ENCODE measurements around the gene FIG4. TPM values are rescaled to one million over a fixed set of nuclear protein-coding genes. Genes with fewer than 3 reads are reported as not detected.

FIG4 gene
- polyA plus RNA-seq, 2 of the 4 experiments (the other 2 are of a cell fraction): 6.2 to 11.2 TPM

DNA sequence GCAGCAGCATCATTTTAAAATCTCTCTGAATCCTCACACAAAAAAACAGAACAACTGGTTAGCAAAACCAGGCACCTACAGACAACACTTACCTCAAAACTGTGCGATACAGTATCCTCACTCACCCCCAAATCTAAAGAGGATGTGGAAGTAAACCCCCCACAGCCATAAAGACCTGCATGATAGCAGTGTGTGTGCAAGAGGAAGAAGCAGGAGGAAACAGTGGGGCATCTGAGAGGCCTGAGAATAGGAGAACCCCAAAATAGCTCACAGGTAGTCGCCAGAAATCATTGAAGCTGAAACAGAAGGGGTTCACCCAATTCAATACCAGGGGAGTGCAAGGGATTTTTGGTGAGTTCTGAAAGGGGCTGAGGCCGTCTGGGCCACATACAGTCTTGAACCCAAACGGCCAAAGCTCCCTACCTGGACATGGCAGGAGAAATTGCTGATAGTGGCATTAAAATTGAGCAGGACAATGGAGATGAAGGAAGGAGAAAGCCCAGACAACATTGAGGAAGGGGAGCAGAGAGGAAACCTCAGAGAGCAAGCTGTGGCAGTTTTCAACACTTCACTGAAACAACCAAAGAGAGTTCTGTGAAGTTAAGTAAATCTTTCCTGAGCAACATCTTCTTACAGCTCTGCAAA, 129.7 kb downstream of the FIG4 start:
- no peak for TF ChIP-seq JUN (IDR thresholded peaks at IDR 0.05)
- no peak for ATAC-seq
- no peak for FAIRE-seq
- no peak overlapping the region for H3K4me3 ChIP-seq
- no peak overlapping the region for H3K27ac ChIP-seq
- no peaks in the 10 kb centered on the region for H3K4me1 ChIP-seq
- POLR2A ChIA-PET: no interaction called here
- no peak overlapping the region for H3K4me2 ChIP-seq
- WGBS (ENCODE audit: missing lambda C conversion rate): 70% methylated on average over 4 of the region's 4 CpGs
- DNase-seq (ENCODE audit: low read depth in 1 of 2, low spot score in 1 of 2): no peak
- no peaks in the 10 kb centered on the region for H3K9me3 ChIP-seq
- CTCF ChIA-PET: no interaction called here

- ChIA-PET POLR2A (no interaction called here), CTCF (no interaction called here)
- 89% methylated on average over 2 of the region's 2 CpGs for WGBS (ENCODE audit: missing lambda C conversion rate)
- Histone ChIP-seq H3K27ac (no peak overlapping the region), H3K4me1 (no peaks in the 10 kb centered on the region), H3K4me3 (no peak overlapping the region), H3K9me3 (no peaks in the 10 kb centered on the region), H3K4me2 (no peak overlapping the region)
- ATAC-seq (no peak), FAIRE-seq (no peak), DNase-seq (ENCODE audit: low read depth in 1 of 2, low spot score in 1 of 2) (no peak)
- TF ChIP-seq JUNB (IDR thresholded peaks at IDR 0.05) (no peak), SMC3 (IDR thresholded peaks at IDR 0.05) (no peak), RARB (CRISPR knock-in tag; IDR thresholded peaks at IDR 0.05) (no peak), POLR2A (IDR thresholded peaks at IDR 0.05; ENCODE audit: low read length) (no peak), HES2 (IDR thresholded peaks at IDR 0.05) (no peak), ZSCAN20 (CRISPR knock-in tag; IDR thresholded peaks at IDR 0.05) (no peak), HOXA7 (CRISPR knock-in tag; IDR thresholded peaks at IDR 0.05) (no peak), TFCP2L1 (CRISPR knock-in tag; IDR thresholded peaks at IDR 0.05) (no peak), PBX3 (IDR thresholded peaks at IDR 0.05) (no peak), POLR2AphosphoS2 (conservative IDR thresholded peaks at IDR 0.05; ENCODE audit: low read length) (no peak), RAD21 (conservative IDR thresholded peaks at IDR 0.05 in 1 of 2, IDR thresholded peaks at IDR 0.05 in 1 of 2) (no peak), BHLHE40 (IDR thresholded peaks at IDR 0.05; ENCODE audit: low read depth, low read length) (no peak), EHF (CRISPR knock-in tag; IDR thresholded peaks at IDR 0.05) (no peak), CBX2 (IDR thresholded peaks at IDR 0.05; ENCODE audit: borderline replicate concordance, low read depth) (no peak), SREBF2 (IDR thresholded peaks at IDR 0.05) (no peak), EP300 (IDR thresholded peaks at IDR 0.05) (no peak)
Measured at GRCh38 chr6:109821428-109821827, 130.3 kb downstream of the FIG4 start.

- Histone ChIP-seq H3K4me1 (no peaks in the 10 kb centered on the region), H3K4me3 (no peak overlapping the region), H3K4me2 (no peak overlapping the region), H3K27ac (no peak overlapping the region), H3K9me3 (no peaks in the 10 kb centered on the region)
- 74% methylated on average over 6 of the region's 6 CpGs for WGBS (ENCODE audit: missing lambda C conversion rate)
- ChIA-PET CTCF (interaction anchor here (1.7 kb wide), 1 partner anchor 10 kb away, joined by 5 read pairs; no protein-coding TSS in a partner anchor), POLR2A (no interaction called here)
- ATAC-seq (no peak), DNase-seq (ENCODE audit: low read depth in 1 of 2, low spot score in 1 of 2) (no peak), FAIRE-seq (no peak)
- TF ChIP-seq ELK1 (IDR thresholded peaks at IDR 0.05; ENCODE audit: low read depth, low read length) (no peak), RCOR1 (IDR thresholded peaks at IDR 0.05; ENCODE audit: low read depth, low read length) (no peak), NPAS2 (CRISPR knock-in tag; IDR thresholded peaks at IDR 0.05; ENCODE audit: borderline replicate concordance) (no peak), ZFP36 (IDR thresholded peaks at IDR 0.05; ENCODE audit: borderline replicate concordance, partially characterized antibody) (no peak), ZNF302 (CRISPR knock-in tag; IDR thresholded peaks at IDR 0.05) (no peak), GATA3 (IDR thresholded peaks at IDR 0.05; ENCODE audit: borderline replicate concordance) (no peak), JUN (IDR thresholded peaks at IDR 0.05) (no peak), RNF2 (IDR thresholded peaks at IDR 0.05; ENCODE audit: borderline replicate concordance, low read depth) (no peak)
Measured at GRCh38 chr6:109824105-109824504, 133.0 kb downstream of the FIG4 start.

All from A549 (cell line).